SK-N-SH treated with all-trans-retinoic acid at 6 μM for 48 hours (cell line): Measurements from ENCODE around the gene SNX30.

Experiments
- ARNTL ChIP-seq: fragments of 450-650 bp; formaldehyde crosslinking; IDR thresholded peaks from 2 replicates; pipeline ENCODE4 v1.5.0; 2020; ENCODE audit warnings: low read depth, mild to moderate bottlenecking, moderate library complexity, borderline replicate concordance
- OSR1 ChIP-seq: fragments of 250-450 bp; sonication (Bioruptor Pico); IDR thresholded peaks from 2 replicates; pipeline ENCODE4 v1.8.0; 2022; ENCODE audit warnings: moderate library complexity, mild to moderate bottlenecking, inconsistent platforms
- TCF4 ChIP-seq: fragments of 250-450 bp; sonication (Bioruptor Pico); IDR thresholded peaks from 2 replicates; pipeline ENCODE4 v1.8.0; 2021; ENCODE audit warnings: mild to moderate bottlenecking, moderate library complexity, borderline replicate concordance

GRCh38 chr9:112869917-112870316, 119.4 kb downstream of the SNX30 start:
- TF ChIP-seq OSR1 (CRISPR knock-in tag) (no peak), TCF4 (CRISPR knock-in tag) (no peak), ARNTL (CRISPR knock-in tag) (no peak)
